WTC11 (cell line): ENCODE data around the gene NIN. TPM values are rescaled to one million over a fixed set of nuclear protein-coding genes. Genes with fewer than 3 reads are reported as not detected.

ENCODE experiments used
- ATAC-seq: fragments of 200-7000 bp; cut with Tn5 transposase; 2 replicates; pipeline ENCODE4 v1.10.0; 2021; ENCODE audit warnings: mild to moderate bottlenecking, moderate library complexity
- CTCF ChIA-PET: fragments of 300-600 bp; sonication (Branson Sonifier 250); formaldehyde crosslinking; loops from one replicate; lab custom pipeline; 2021; ENCODE audit warnings: antibody characterized with exemption; lab: Charles Lee
- POLR2A ChIA-PET: fragments of 350-600 bp; sonication (Branson Sonifier 250); formaldehyde crosslinking; loops from one replicate; lab custom pipeline; 2021; ENCODE audit warnings: antibody characterized with exemption; lab: Charles Lee
- DNase-seq: peaks from one replicate; pipeline ENCODE4 v3.0.0; 2021; ENCODE audit warnings: low spot score
- H3K27ac Mint-ChIP-seq: 2 replicates; pipeline ENCODE4 v1.8.0; 2021; ENCODE audit warnings: mixed read lengths
- H3K27me3 Mint-ChIP-seq: 2 replicates; pipeline ENCODE4 v1.8.0; 2021; ENCODE audit warnings: low read depth, mild to moderate bottlenecking, moderate library complexity, mixed read lengths
- H3K36me3 Mint-ChIP-seq: 2 replicates; pipeline ENCODE4 v1.8.0; 2021; ENCODE audit warnings: mixed read lengths
- H3K4me1 Mint-ChIP-seq: 2 replicates; pipeline ENCODE4 v1.8.0; 2022; ENCODE audit warnings: mixed read lengths
- H3K4me3 Mint-ChIP-seq: 2 replicates; pipeline ENCODE4 v1.8.0; 2021; ENCODE audit warnings: mild to moderate bottlenecking, moderate library complexity, mixed read lengths
- H3K9me3 Mint-ChIP-seq: 2 replicates; pipeline ENCODE4 v1.8.0; 2021; ENCODE audit warnings: mixed read lengths
- CBFB ChIP-seq: sonication (generic); formaldehyde crosslinking; IDR thresholded peaks from 2 replicates; pipeline ENCODE4 v1.8.1; 2022; ENCODE audit warnings: mild to moderate bottlenecking, low read depth, missing genetic modification reagents
- ETV6 ChIP-seq: sonication (generic); formaldehyde crosslinking; IDR thresholded peaks from 2 replicates; pipeline ENCODE4 v1.8.1; 2022; ENCODE audit warnings: mild to moderate bottlenecking, missing genetic modification reagents
- FOXK1 ChIP-seq: sonication (generic); formaldehyde crosslinking; IDR thresholded peaks from 2 replicates; pipeline ENCODE4 v1.8.0; 2022; ENCODE audit warnings: mild to moderate bottlenecking, moderate library complexity, missing genetic modification reagents
- FOXP1 ChIP-seq: sonication (generic); formaldehyde crosslinking; IDR thresholded peaks from 2 replicates; pipeline ENCODE4 v1.8.0; 2022; ENCODE audit warnings: missing genetic modification reagents, mild to moderate bottlenecking, moderate library complexity, borderline replicate concordance
- GTF2I ChIP-seq: fragments of 250-450 bp; sonication (Bioruptor Pico); conservative IDR thresholded peaks from 2 replicates; pipeline ENCODE4 v1.4.0; 2021; ENCODE audit warnings: mild to moderate bottlenecking
- IRF1 ChIP-seq: sonication (generic); formaldehyde crosslinking; IDR thresholded peaks from 2 replicates; pipeline ENCODE4 v1.8.0; 2023; ENCODE audit warnings: missing genetic modification reagents
- KAT7 ChIP-seq: sonication (generic); formaldehyde crosslinking; IDR thresholded peaks from 2 replicates; pipeline ENCODE4 v1.8.1; 2023; ENCODE audit warnings: missing genetic modification reagents, mild to moderate bottlenecking, borderline replicate concordance
- MAX ChIP-seq: sonication (generic); formaldehyde crosslinking; IDR thresholded peaks from 2 replicates; pipeline ENCODE4 v1.8.0; 2022; ENCODE audit warnings: mild to moderate bottlenecking, missing genetic modification reagents
- NFE2L1 ChIP-seq: sonication (generic); formaldehyde crosslinking; IDR thresholded peaks from 2 replicates; pipeline ENCODE4 v1.8.1; 2023; ENCODE audit warnings: missing genetic modification reagents
- NFYB ChIP-seq: sonication (generic); formaldehyde crosslinking; conservative IDR thresholded peaks from 2 replicates; pipeline ENCODE4 v1.8.0; 2022; ENCODE audit warnings: low read depth, missing genetic modification reagents
- NR1H2 ChIP-seq: sonication (generic); formaldehyde crosslinking; IDR thresholded peaks from 2 replicates; pipeline ENCODE4 v1.9.0; 2021; ENCODE audit warnings: mild to moderate bottlenecking, moderate library complexity, missing genetic modification reagents
- NR2C2 ChIP-seq: sonication (generic); formaldehyde crosslinking; IDR thresholded peaks from 2 replicates; pipeline ENCODE4 v1.8.0; 2022; ENCODE audit warnings: mild to moderate bottlenecking, missing genetic modification reagents
- NR3C1 ChIP-seq: sonication (generic); formaldehyde crosslinking; conservative IDR thresholded peaks from 2 replicates; pipeline ENCODE4 v1.8.1; 2023; ENCODE audit warnings: low read depth, mild to moderate bottlenecking, missing genetic modification reagents
- RORB ChIP-seq: fragments of 250-450 bp; sonication (Bioruptor Pico); IDR thresholded peaks from 2 replicates; pipeline ENCODE4 v1.9.0; 2021; ENCODE audit warnings: mild to moderate bottlenecking
- SP1 ChIP-seq: sonication (generic); formaldehyde crosslinking; conservative IDR thresholded peaks from 2 replicates; pipeline ENCODE4 v1.8.1; 2022; ENCODE audit warnings: missing genetic modification reagents
- TCF7 ChIP-seq: sonication (generic); formaldehyde crosslinking; IDR thresholded peaks from 2 replicates; pipeline ENCODE4 v1.8.0; 2022; ENCODE audit warnings: mild to moderate bottlenecking, low read depth, missing genetic modification reagents, moderate library complexity
- TEAD4 ChIP-seq: sonication (generic); formaldehyde crosslinking; IDR thresholded peaks from 2 replicates; pipeline ENCODE4 v1.8.0; 2022; ENCODE audit warnings: mild to moderate bottlenecking, missing genetic modification reagents
- USF2 ChIP-seq: sonication (generic); formaldehyde crosslinking; IDR thresholded peaks from 2 replicates; pipeline ENCODE4 v1.8.1; 2023; ENCODE audit warnings: mild to moderate bottlenecking, missing genetic modification reagents, moderate library complexity
- ZNF121 ChIP-seq: sonication (generic); formaldehyde crosslinking; IDR thresholded peaks from 2 replicates; pipeline ENCODE4 v1.8.0; 2023; ENCODE audit warnings: missing genetic modification reagents
- ZNF232 ChIP-seq: sonication (generic); formaldehyde crosslinking; IDR thresholded peaks from 2 replicates; pipeline ENCODE4 v1.8.0; 2022; ENCODE audit warnings: mild to moderate bottlenecking, missing genetic modification reagents
- total RNA-seq: library from RNA; stranded (reverse); gene quantifications from 3 replicates; pipeline ENCODE4 v1.2.3, GENCODE V29; 2021
- TF ChIP-seq, protein P1 (sequence below): sonication (generic); formaldehyde crosslinking; IDR thresholded peaks from 2 replicates; pipeline ENCODE4 v1.8.1; 2023; ENCODE audit warnings: mild to moderate bottlenecking, missing genetic modification reagents, borderline replicate concordance
- TF ChIP-seq, protein P2 (sequence below): sonication (generic); formaldehyde crosslinking; conservative IDR thresholded peaks from 2 replicates; pipeline ENCODE4 v1.8.1; 2022; ENCODE audit warnings: mild to moderate bottlenecking, missing genetic modification reagents
- TF ChIP-seq, protein P3 (sequence below): sonication (generic); formaldehyde crosslinking; IDR thresholded peaks from 2 replicates; pipeline ENCODE4 v1.8.1; 2022; ENCODE audit warnings: mild to moderate bottlenecking, missing genetic modification reagents, moderate library complexity, borderline replicate concordance
- TF ChIP-seq, protein P4 (sequence below): sonication (generic); formaldehyde crosslinking; IDR thresholded peaks from 2 replicates; pipeline ENCODE4 v1.8.0; 2022; ENCODE audit warnings: missing genetic modification reagents

NIN gene
- total RNA-seq, 1 experiment from 2014 or later: 23.8 TPM

GRCh38 chr14:50739186-50739585, 91.8 kb downstream of the NIN start:
- no peaks in the 10 kb centered on the region for H3K27me3 Mint-ChIP-seq
- peaks cover 39% of the 10 kb centered on the region for H3K36me3 Mint-ChIP-seq
- TF ChIP-seq IRF1 (CRISPR knock-in tag) (no peak), NFE2L1 (CRISPR knock-in tag) (no peak), CBFB (no peak), TEAD4 (CRISPR knock-in tag) (no peak), NR3C1 (CRISPR knock-in tag) (no peak), FOXK1 (CRISPR knock-in tag) (no peak), NR2C2 (CRISPR knock-in tag) (no peak), RORB (CRISPR knock-in tag) (no peak), KAT7 (CRISPR knock-in tag) (no peak), USF2 (CRISPR knock-in tag) (no peak)
- TF ChIP-seq, protein P1, sequence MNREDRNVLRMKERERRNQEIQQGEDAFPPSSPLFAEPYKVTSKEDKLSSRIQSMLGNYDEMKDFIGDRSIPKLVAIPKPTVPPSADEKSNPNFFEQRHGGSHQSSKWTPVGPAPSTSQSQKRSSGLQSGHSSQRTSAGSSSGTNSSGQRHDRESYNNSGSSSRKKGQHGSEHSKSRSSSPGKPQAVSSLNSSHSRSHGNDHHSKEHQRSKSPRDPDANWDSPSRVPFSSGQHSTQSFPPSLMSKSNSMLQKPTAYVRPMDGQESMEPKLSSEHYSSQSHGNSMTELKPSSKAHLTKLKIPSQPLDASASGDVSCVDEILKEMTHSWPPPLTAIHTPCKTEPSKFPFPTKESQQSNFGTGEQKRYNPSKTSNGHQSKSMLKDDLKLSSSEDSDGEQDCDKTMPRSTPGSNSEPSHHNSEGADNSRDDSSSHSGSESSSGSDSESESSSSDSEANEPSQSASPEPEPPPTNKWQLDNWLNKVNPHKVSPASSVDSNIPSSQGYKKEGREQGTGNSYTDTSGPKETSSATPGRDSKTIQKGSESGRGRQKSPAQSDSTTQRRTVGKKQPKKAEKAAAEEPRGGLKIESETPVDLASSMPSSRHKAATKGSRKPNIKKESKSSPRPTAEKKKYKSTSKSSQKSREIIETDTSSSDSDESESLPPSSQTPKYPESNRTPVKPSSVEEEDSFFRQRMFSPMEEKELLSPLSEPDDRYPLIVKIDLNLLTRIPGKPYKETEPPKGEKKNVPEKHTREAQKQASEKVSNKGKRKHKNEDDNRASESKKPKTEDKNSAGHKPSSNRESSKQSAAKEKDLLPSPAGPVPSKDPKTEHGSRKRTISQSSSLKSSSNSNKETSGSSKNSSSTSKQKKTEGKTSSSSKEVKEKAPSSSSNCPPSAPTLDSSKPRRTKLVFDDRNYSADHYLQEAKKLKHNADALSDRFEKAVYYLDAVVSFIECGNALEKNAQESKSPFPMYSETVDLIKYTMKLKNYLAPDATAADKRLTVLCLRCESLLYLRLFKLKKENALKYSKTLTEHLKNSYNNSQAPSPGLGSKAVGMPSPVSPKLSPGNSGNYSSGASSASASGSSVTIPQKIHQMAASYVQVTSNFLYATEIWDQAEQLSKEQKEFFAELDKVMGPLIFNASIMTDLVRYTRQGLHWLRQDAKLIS (CRISPR knock-in tag): no peak
- TF ChIP-seq, protein P2, sequence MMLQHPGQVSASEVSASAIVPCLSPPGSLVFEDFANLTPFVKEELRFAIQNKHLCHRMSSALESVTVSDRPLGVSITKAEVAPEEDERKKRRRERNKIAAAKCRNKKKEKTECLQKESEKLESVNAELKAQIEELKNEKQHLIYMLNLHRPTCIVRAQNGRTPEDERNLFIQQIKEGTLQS (CRISPR knock-in tag): no peak
- no peak for DNase-seq
- ChIA-PET CTCF (interaction anchor here (0.7 kb wide), 1 partner anchor 39 kb away, joined by 4 read pairs; no protein-coding TSS in a partner anchor), POLR2A (no interaction called here)
- peaks cover 3% of the 10 kb centered on the region; the same call in 1 of the 2 replicates for H3K4me1 Mint-ChIP-seq
- H3K4me3 Mint-ChIP-seq: no peak overlapping the region
- no peak for ATAC-seq
- H3K27ac Mint-ChIP-seq: no peak overlapping the region
- H3K9me3 Mint-ChIP-seq: no peaks in the 10 kb centered on the region

DNA sequence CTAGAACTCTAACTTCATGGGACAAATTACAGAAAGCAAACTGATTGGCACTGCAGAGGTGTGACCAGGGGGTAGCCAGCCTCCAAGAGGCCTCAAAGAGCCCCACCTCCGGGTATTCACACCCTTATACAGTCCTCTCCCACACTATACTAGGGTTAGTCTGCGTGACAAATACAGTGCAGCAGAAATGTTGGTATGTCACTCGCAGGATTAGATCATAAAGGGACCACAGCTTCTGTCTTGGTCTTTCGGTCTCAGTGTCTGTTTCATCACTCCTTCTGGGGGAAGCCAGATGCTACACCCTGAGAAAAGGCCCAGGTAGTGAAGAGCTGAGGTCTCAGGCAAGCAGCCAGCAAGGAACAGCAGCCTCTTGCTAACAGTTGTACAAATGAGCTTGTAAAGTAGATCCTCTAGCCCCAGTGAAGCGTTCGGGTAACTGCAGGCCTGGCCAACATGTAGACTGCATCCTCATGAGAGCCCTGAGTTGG, 94.0 kb downstream of the NIN start:
- H3K4me1 Mint-ChIP-seq: peaks cover 3% of the 10 kb centered on the region; the same call in 1 of the 2 replicates
- H3K27me3 Mint-ChIP-seq: no peaks in the 10 kb centered on the region
- CTCF ChIA-PET: interaction anchor here (0.6 to 2.6 kb wide), 4 partner anchors 22 to 136 kb away, joined by 3 to 15 read pairs (median 4); no protein-coding TSS in a partner anchor
- ATAC-seq: no peak
- H3K4me3 Mint-ChIP-seq: no peak overlapping the region
- POLR2A ChIA-PET: interaction anchor here (0.6 to 0.7 kb wide), 3 partner anchors 20 to 24 kb away, joined by 5 to 9 read pairs (median 6); no protein-coding TSS in a partner anchor
- no peak for DNase-seq
- H3K27ac Mint-ChIP-seq: no peak overlapping the region
- peaks cover 34% of the 10 kb centered on the region for H3K36me3 Mint-ChIP-seq
- no peaks in the 10 kb centered on the region for H3K9me3 Mint-ChIP-seq
- TF ChIP-seq SP1 (CRISPR knock-in tag) (no peak), NFYB (no peak), TEAD4 (CRISPR knock-in tag) (no peak), GTF2I (no peak), FOXP1 (CRISPR knock-in tag) (no peak), ZNF121 (CRISPR knock-in tag) (no peak), ETV6 (CRISPR knock-in tag) (no peak), USF2 (CRISPR knock-in tag) (no peak), ZNF232 (CRISPR knock-in tag) (no peak), MAX (CRISPR knock-in tag) (no peak), KAT7 (CRISPR knock-in tag) (no peak), TCF7 (CRISPR knock-in tag) (no peak), NR1H2 (no peak)
- TF ChIP-seq, protein P3, sequence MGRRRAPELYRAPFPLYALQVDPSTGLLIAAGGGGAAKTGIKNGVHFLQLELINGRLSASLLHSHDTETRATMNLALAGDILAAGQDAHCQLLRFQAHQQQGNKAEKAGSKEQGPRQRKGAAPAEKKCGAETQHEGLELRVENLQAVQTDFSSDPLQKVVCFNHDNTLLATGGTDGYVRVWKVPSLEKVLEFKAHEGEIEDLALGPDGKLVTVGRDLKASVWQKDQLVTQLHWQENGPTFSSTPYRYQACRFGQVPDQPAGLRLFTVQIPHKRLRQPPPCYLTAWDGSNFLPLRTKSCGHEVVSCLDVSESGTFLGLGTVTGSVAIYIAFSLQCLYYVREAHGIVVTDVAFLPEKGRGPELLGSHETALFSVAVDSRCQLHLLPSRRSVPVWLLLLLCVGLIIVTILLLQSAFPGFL (CRISPR knock-in tag): no peak
- TF ChIP-seq, protein P4, sequence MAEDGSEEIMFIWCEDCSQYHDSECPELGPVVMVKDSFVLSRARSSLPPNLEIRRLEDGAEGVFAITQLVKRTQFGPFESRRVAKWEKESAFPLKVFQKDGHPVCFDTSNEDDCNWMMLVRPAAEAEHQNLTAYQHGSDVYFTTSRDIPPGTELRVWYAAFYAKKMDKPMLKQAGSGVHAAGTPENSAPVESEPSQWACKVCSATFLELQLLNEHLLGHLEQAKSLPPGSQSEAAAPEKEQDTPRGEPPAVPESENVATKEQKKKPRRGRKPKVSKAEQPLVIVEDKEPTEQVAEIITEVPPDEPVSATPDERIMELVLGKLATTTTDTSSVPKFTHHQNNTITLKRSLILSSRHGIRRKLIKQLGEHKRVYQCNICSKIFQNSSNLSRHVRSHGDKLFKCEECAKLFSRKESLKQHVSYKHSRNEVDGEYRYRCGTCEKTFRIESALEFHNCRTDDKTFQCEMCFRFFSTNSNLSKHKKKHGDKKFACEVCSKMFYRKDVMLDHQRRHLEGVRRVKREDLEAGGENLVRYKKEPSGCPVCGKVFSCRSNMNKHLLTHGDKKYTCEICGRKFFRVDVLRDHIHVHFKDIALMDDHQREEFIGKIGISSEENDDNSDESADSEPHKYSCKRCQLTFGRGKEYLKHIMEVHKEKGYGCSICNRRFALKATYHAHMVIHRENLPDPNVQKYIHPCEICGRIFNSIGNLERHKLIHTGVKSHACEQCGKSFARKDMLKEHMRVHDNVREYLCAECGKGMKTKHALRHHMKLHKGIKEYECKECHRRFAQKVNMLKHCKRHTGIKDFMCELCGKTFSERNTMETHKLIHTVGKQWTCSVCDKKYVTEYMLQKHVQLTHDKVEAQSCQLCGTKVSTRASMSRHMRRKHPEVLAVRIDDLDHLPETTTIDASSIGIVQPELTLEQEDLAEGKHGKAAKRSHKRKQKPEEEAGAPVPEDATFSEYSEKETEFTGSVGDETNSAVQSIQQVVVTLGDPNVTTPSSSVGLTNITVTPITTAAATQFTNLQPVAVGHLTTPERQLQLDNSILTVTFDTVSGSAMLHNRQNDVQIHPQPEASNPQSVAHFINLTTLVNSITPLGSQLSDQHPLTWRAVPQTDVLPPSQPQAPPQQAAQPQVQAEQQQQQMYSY: no peak
